ENCODE measurements around the gene CAMK1D. TPM values are rescaled to one million over a fixed set of nuclear protein-coding genes. Genes with fewer than 3 reads are reported as not detected.

Gene CAMK1D
- total RNA-seq, 1 donor from 2014 or later, result 2.3 TPM

GRCh38 chr10:12337453-12338372 is 11.6 kb upstream of the CAMK1D start:
- Histone ChIP-seq H3K36me3 (ENCODE audit: control insufficient read depth, insufficient read depth, low read length) (no peaks in the 10 kb centered on the region), H3K4me3 (ENCODE audit: low read depth, low read length) (no peak overlapping the region), H3K27me3 (ENCODE audit: control insufficient read depth, insufficient read depth, low read length) (no peaks in the 10 kb centered on the region)
- DNase-seq (ENCODE audit: low read depth), result no peak
- TF ChIP-seq CTCF (IDR thresholded peaks at IDR 0.05; ENCODE audit: insufficient read depth, low read length, poor library complexity, severe bottlenecking), result no peak

GRCh38 chr10:12338981-12339380 is 10.4 kb upstream of the CAMK1D start:
- H3K36me3 ChIP-seq (ENCODE audit: control insufficient read depth, insufficient read depth, low read length), result no peaks in the 10 kb centered on the region
- no peak for TF ChIP-seq CTCF (IDR thresholded peaks at IDR 0.05; ENCODE audit: insufficient read depth, low read length, poor library complexity, severe bottlenecking)
- no peak for DNase-seq (ENCODE audit: low read depth)
- no peak overlapping the region for H3K4me3 ChIP-seq (ENCODE audit: low read depth, low read length)
- no peaks in the 10 kb centered on the region for H3K27me3 ChIP-seq (ENCODE audit: control insufficient read depth, insufficient read depth, low read length)

GRCh38 chr10:12340371-12340770 is 9.0 kb upstream of the CAMK1D start:
- Histone ChIP-seq H3K4me3 (ENCODE audit: low read depth, low read length) (no peak overlapping the region), H3K36me3 (ENCODE audit: control insufficient read depth, insufficient read depth, low read length) (no peaks in the 10 kb centered on the region), H3K27me3 (ENCODE audit: control insufficient read depth, insufficient read depth, low read length) (no peaks in the 10 kb centered on the region)
- TF ChIP-seq CTCF (IDR thresholded peaks at IDR 0.05; ENCODE audit: insufficient read depth, low read length, poor library complexity, severe bottlenecking), result no peak
- no peak for DNase-seq (ENCODE audit: low read depth)

GRCh38 chr10:12340937-12341336 is 8.4 kb upstream of the CAMK1D start:
- Histone ChIP-seq H3K36me3 (ENCODE audit: control insufficient read depth, insufficient read depth, low read length) (no peaks in the 10 kb centered on the region), H3K27me3 (ENCODE audit: control insufficient read depth, insufficient read depth, low read length) (no peaks in the 10 kb centered on the region), H3K4me3 (ENCODE audit: low read depth, low read length) (no peak overlapping the region)
- TF ChIP-seq CTCF (IDR thresholded peaks at IDR 0.05; ENCODE audit: insufficient read depth, low read length, poor library complexity, severe bottlenecking), result no peak
- DNase-seq (ENCODE audit: low read depth), result no peak

GRCh38 chr10:12341526-12341925 is 7.8 kb upstream of the CAMK1D start:
- Histone ChIP-seq H3K36me3 (ENCODE audit: control insufficient read depth, insufficient read depth, low read length) (no peaks in the 10 kb centered on the region), H3K4me3 (ENCODE audit: low read depth, low read length) (no peak overlapping the region), H3K27me3 (ENCODE audit: control insufficient read depth, insufficient read depth, low read length) (no peaks in the 10 kb centered on the region)
- no peak for DNase-seq (ENCODE audit: low read depth)
- TF ChIP-seq CTCF (IDR thresholded peaks at IDR 0.05; ENCODE audit: insufficient read depth, low read length, poor library complexity, severe bottlenecking), result no peak

All from kidney epithelial cell (primary cell).